ENCODE results near the gene CCNY.

CCNY gene

DNA sequence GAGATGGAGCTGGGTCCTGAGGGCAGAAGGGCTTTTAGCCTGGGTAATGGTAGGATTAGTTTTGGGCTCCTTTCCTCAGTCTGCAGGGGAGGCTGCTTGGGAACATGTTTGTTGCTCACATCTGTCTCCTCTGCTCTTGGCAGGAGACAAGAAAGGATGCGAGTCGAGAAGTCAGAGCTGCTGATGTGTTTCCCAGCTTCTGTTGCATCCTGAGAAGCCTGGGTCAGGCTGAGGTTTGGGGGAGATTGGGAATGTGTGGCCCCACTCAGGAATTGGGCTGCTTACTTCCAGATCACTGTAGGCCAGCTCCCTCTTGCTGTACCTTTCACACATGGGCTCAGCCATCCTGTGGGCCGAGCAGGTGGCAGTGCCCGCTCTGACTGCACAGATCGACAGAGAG lies 79.2 kb downstream of the CCNY start:
- TF ChIP-seq USF1 (IDR thresholded peaks at IDR 0.05), result no peak

DNA sequence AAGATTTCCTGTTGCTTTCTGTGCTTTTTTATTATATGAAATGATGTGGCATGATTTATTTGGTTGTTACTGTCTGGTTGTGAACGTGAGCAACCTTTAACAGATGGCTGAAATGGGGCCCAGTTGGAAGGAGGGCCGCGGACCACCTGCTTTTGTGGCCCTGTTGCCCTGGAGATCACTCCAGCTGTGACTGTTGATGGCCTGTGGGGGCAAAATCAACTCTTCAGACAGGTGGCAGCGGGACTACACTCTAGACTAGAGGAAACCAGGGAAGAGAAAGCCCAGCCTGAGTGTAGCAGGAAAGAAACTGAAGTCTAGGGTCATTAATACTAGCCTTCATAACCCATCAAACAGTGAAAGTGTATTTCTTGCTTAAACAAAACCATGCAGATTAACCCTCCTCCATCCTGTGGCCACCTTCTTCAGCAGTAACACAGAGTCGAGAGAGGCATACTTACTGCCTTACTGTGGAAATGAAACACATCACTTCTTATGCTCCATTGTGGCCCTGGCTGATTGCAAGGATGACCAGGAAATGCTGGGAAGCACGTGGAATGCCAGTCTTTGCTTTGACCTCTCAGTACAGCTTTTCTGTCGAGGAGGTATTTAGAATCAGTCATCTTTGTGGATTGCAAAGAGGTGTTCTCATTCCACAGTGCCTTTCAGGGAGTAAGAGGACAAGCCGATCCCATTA lies 80.5 kb downstream of the CCNY start:
- TF ChIP-seq TAF1 (IDR thresholded peaks at IDR 0.05; ENCODE audit: low read depth), result no peak
- no peak for TF ChIP-seq CEBPB (IDR thresholded peaks at IDR 0.05)
- no peak for TF ChIP-seq EGR1 (IDR thresholded peaks at IDR 0.05)
- TF ChIP-seq ZBTB7A (IDR thresholded peaks at IDR 0.05; ENCODE audit: low read depth), result no peak
- no peak for TF ChIP-seq YY1 (IDR thresholded peaks at IDR 0.05; ENCODE audit: low read depth)
- no peak for TF ChIP-seq TEAD4 (IDR thresholded peaks at IDR 0.05)
- TF ChIP-seq NFIC (IDR thresholded peaks at IDR 0.05), result no peak
- TF ChIP-seq RAD21 (IDR thresholded peaks at IDR 0.05; ENCODE audit: low read depth), result no peak
- no peak for TF ChIP-seq EP300 (IDR thresholded peaks at IDR 0.05; ENCODE audit: borderline replicate concordance)
- no peak for TF ChIP-seq FOXM1 (IDR thresholded peaks at IDR 0.05; ENCODE audit: borderline replicate concordance, low read depth)
- no peak for TF ChIP-seq REST (IDR thresholded peaks at IDR 0.05; ENCODE audit: low read depth)

DNA sequence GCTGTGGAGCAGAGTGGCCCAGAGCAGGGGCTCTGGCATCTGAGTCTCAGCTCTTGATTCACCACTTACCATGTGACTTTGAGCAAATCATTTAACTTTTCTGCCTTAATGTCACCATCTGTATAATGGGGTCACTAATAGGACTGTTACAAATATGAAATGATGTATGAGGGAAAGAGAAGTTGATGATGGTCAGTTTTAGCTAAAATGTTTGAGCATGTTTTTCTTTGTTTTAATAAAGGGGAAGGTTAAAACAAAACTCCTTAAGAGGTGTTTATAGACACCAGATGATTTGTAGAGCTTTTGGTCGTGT lies 81.0 kb downstream of the CCNY start:
- TF ChIP-seq YY1 (IDR thresholded peaks at IDR 0.05; ENCODE audit: low read depth) (no peak), ZBTB7A (IDR thresholded peaks at IDR 0.05; ENCODE audit: low read depth) (no peak), EGR1 (IDR thresholded peaks at IDR 0.05) (no peak), USF1 (IDR thresholded peaks at IDR 0.05) (no peak), RAD21 (IDR thresholded peaks at IDR 0.05; ENCODE audit: low read depth) (no peak), FOXM1 (IDR thresholded peaks at IDR 0.05; ENCODE audit: borderline replicate concordance, low read depth) (no peak), TEAD4 (IDR thresholded peaks at IDR 0.05) (no peak), TAF1 (IDR thresholded peaks at IDR 0.05; ENCODE audit: low read depth) (no peak), NFIC (IDR thresholded peaks at IDR 0.05) (no peak), EP300 (IDR thresholded peaks at IDR 0.05; ENCODE audit: borderline replicate concordance) (no peak), TCF12 (IDR thresholded peaks at IDR 0.05; ENCODE audit: low read depth) (no peak), CREB1 (IDR thresholded peaks at IDR 0.05; ENCODE audit: low read depth) (no peak), REST (IDR thresholded peaks at IDR 0.05; ENCODE audit: low read depth) (no peak), CEBPB (IDR thresholded peaks at IDR 0.05) (no peak), MAX (IDR thresholded peaks at IDR 0.05) (no peak)

GRCh38 chr10:35417795-35418194 lies 81.5 kb downstream of the CCNY start:
- TF ChIP-seq EGR1 (IDR thresholded peaks at IDR 0.05) (no peak), USF1 (IDR thresholded peaks at IDR 0.05) (no peak), CEBPB (IDR thresholded peaks at IDR 0.05) (no peak)

- TF ChIP-seq USF1 (IDR thresholded peaks at IDR 0.05) (no peak), EGR1 (IDR thresholded peaks at IDR 0.05) (no peak), RAD21 (IDR thresholded peaks at IDR 0.05; ENCODE audit: low read depth) (no peak), TAF1 (IDR thresholded peaks at IDR 0.05; ENCODE audit: low read depth) (no peak), YY1 (IDR thresholded peaks at IDR 0.05; ENCODE audit: low read depth) (no peak), FOXM1 (IDR thresholded peaks at IDR 0.05; ENCODE audit: borderline replicate concordance, low read depth) (no peak), CEBPB (IDR thresholded peaks at IDR 0.05) (no peak), EP300 (IDR thresholded peaks at IDR 0.05; ENCODE audit: borderline replicate concordance) (no peak), ZBTB7A (IDR thresholded peaks at IDR 0.05; ENCODE audit: low read depth) (no peak), NFIC (IDR thresholded peaks at IDR 0.05) (no peak)
Observed at GRCh38 chr10:35420044-35420443, 83.7 kb downstream of the CCNY start.

Measured in Ishikawa (cell line).